HCT116 (cell line): ENCODE data around the gene SDK1. TPM values are rescaled to one million over a fixed set of nuclear protein-coding genes. Genes with fewer than 3 reads are reported as not detected.

Experiments used
- ATAC-seq: fragments of 200-7000 bp; cut with Tn5 transposase; 2 replicates; pipeline ENCODE4 v1.9.1; 2020; ENCODE audit warnings: mild to moderate bottlenecking, moderate library complexity
- BruUV-seq: library from RNA; stranded (reverse); fragments of 400-500 nt; replicated peaks from 2 replicates; lab custom pipeline; 2021; lab: Mats Ljungman, UMichigan
- CTCF ChIA-PET: fragments of 300-600 bp; sonication (Branson Sonifier 250); formaldehyde crosslinking; loops from one replicate; lab custom pipeline; 2021; ENCODE audit warnings: antibody characterized with exemption; lab: Charles Lee
- POLR2A ChIA-PET: fragments of 300-600, 350-600 bp; sonication (Branson Sonifier 250); formaldehyde crosslinking; loops from one replicate; lab custom pipeline; 2021; ENCODE audit warnings: antibody characterized with exemption; lab: Charles Lee
- RAD21 ChIA-PET, 2 experiments: fragments of 300-600 bp; sonication (Branson Sonifier 250); formaldehyde crosslinking; loops; one replicate each; lab custom pipeline; 2023; ENCODE audit warnings: low total read pairs in 2 of 2; ENCODE audit not compliant: uncharacterized antibody in 2 of 2, unreplicated experiment in 2 of 2, low non-redundant PET in 1 of 2; lab: Charles Lee
- DNase-seq: peaks from one replicate; pipeline ENCODE4 v3.0.0-alpha.2; 2010; ENCODE audit warnings: low read depth, low spot score
- H2AFZ ChIP-seq: fragments of 200-600 bp; shearing (Covaris generic), sonication (generic); 2 replicates; pipeline ENCODE4 v1.6.1; 2017; ENCODE audit warnings: low read depth, mixed run types, mixed read lengths, antibody characterized with exemption, low read length; ENCODE audit not compliant: poor library complexity, severe bottlenecking
- H3K27ac ChIP-seq: 2 replicates; pipeline ENCODE4 v1.5.1; 2012; ENCODE audit warnings: low read depth, low read length
- H3K27me3 ChIP-seq: fragments of 200-600 bp; sonication (generic); 2 replicates; pipeline ENCODE4 v1.6.1; 2016; ENCODE audit warnings: mixed run types, low read length, mixed read lengths; ENCODE audit not compliant: insufficient read depth
- H3K36me3 ChIP-seq, 2 experiments: fragments of 200-500 bp in 1 of 2; fragments of 200-600 bp in 1 of 2; sonication (Bioruptor generic) in 1 of 2; sonication (generic) in 1 of 2; 2 replicates each; pipeline versions ENCODE4 v1.5.1 to v1.6.1; 2014 to 2016; ENCODE audit warnings: low read length in 2 of 2, inconsistent platforms in 1 of 2, mixed read lengths in 1 of 2, mixed run types in 1 of 2; ENCODE audit not compliant: insufficient read depth in 2 of 2, control insufficient read depth in 1 of 2
- H3K4me1 ChIP-seq, 2 experiments: fragments of 200-600 bp in 1 of 2; sonication (generic) in 1 of 2; 2 replicates each; pipeline versions ENCODE4 v1.5.1 to v1.6.1; 2012 to 2017; ENCODE audit warnings: low read length in 2 of 2, inconsistent platforms in 1 of 2, mild to moderate bottlenecking in 1 of 2, mixed read lengths in 1 of 2, mixed run types in 1 of 2, moderate library complexity in 1 of 2; ENCODE audit not compliant: insufficient read depth in 2 of 2, control insufficient read depth in 1 of 2
- H3K4me2 ChIP-seq: fragments of 200-600 bp; sonication (generic); 2 replicates; pipeline ENCODE4 v1.6.1; 2017; ENCODE audit warnings: mixed run types, low read length, mixed read lengths
- H3K4me3 ChIP-seq, 2 experiments: fragments of 200-600 bp in 1 of 2; sonication (generic) in 1 of 2; replicated peaks in 1 of 2; 2 replicates each; pipeline ENCODE4 v1.5.1; 2011 to 2016; ENCODE audit warnings: low read length in 2 of 2, control low read depth in 1 of 2, low read depth in 1 of 2, mild to moderate bottlenecking in 1 of 2, mixed read lengths in 1 of 2, mixed run types in 1 of 2
- H3K79me2 ChIP-seq: fragments of 200-600 bp; sonication (generic); 2 replicates; pipeline ENCODE4 v1.6.1; 2017; ENCODE audit warnings: mild to moderate bottlenecking, mixed run types, low read length, moderate library complexity, mixed read lengths; ENCODE audit not compliant: insufficient read depth
- H3K9ac ChIP-seq: fragments of 200-600 bp; sonication (generic); 2 replicates; pipeline ENCODE4 v1.6.1; 2016; ENCODE audit warnings: low read length, mixed read lengths
- H3K9me2 ChIP-seq: fragments of 200-600 bp; sonication (generic), shearing (Covaris generic); 2 replicates; pipeline ENCODE4 v1.6.1; 2017; ENCODE audit warnings: mixed run types, mild to moderate bottlenecking, moderate library complexity; ENCODE audit not compliant: insufficient read depth
- H3K9me3 ChIP-seq, 2 experiments: fragments of 200-500 bp in 1 of 2; fragments of 200-600 bp in 1 of 2; sonication (Bioruptor generic) in 1 of 2; sonication (generic) in 1 of 2; 2 replicates each; pipeline ENCODE4 v1.6.1; 2014 to 2017; ENCODE audit warnings: low read length in 2 of 2, mixed read lengths in 2 of 2, inconsistent platforms in 1 of 2, low read depth in 1 of 2, mild to moderate bottlenecking in 1 of 2, mixed run types in 1 of 2, moderate library complexity in 1 of 2; ENCODE audit not compliant: control insufficient read depth in 1 of 2, insufficient read depth in 1 of 2
- H4K20me1 ChIP-seq: fragments of 200-600 bp; sonication (generic), shearing (Covaris generic); 2 replicates; pipeline ENCODE4 v1.6.1; 2017; ENCODE audit warnings: mixed run types, mild to moderate bottlenecking, moderate library complexity; ENCODE audit not compliant: insufficient read depth
- CTCF ChIP-seq, 3 experiments: fragments of 200-600 bp in 1 of 3; sonication (generic) in 1 of 3; IDR thresholded peaks in 2 of 3; conservative IDR thresholded peaks in 1 of 3; 2 replicates each; pipeline ENCODE4 v1.5.1; 2012 to 2017; ENCODE audit warnings: low read depth in 2 of 3, low read length in 2 of 3, antibody characterized with exemption in 1 of 3, borderline replicate concordance in 1 of 3, control low read depth in 1 of 3, mild to moderate bottlenecking in 1 of 3, mixed read lengths in 1 of 3, mixed run types in 1 of 3, moderate library complexity in 1 of 3; ENCODE audit not compliant: insufficient read depth in 1 of 3
- ELF1 ChIP-seq: IDR thresholded peaks from 2 replicates; pipeline ENCODE4 v1.6.1; 2012; ENCODE audit warnings: low read depth, borderline replicate concordance
- EZH2 ChIP-seq: fragments of 200-600 bp; sonication (generic); IDR thresholded peaks from 2 replicates; pipeline ENCODE4 v1.6.1; 2017; ENCODE audit warnings: antibody characterized with exemption, mixed run types
- MAX ChIP-seq: IDR thresholded peaks from 2 replicates; pipeline ENCODE4 v1.6.1; 2012
- POLR2A ChIP-seq: IDR thresholded peaks from 2 replicates; pipeline ENCODE4 v1.7.0; 2011; ENCODE audit warnings: borderline replicate concordance; ENCODE audit not compliant: insufficient read depth, insufficient read length; ENCODE audit errors: extremely low read depth
- POLR2AphosphoS5 ChIP-seq: IDR thresholded peaks from 2 replicates; pipeline ENCODE4 v1.6.1; 2011; ENCODE audit warnings: mild to moderate bottlenecking, low read depth, low read length, moderate library complexity
- RAD21 ChIP-seq: IDR thresholded peaks from 2 replicates; pipeline ENCODE4 v1.6.1; 2012; ENCODE audit warnings: low read depth, mild to moderate bottlenecking
- SIN3A ChIP-seq: IDR thresholded peaks from 2 replicates; pipeline ENCODE4 v1.6.1; 2012; ENCODE audit warnings: low read depth
- SP1 ChIP-seq: IDR thresholded peaks from 2 replicates; pipeline ENCODE4 v1.6.1; 2012; ENCODE audit warnings: low read depth
- TCF7L2 ChIP-seq: IDR thresholded peaks from 2 replicates; pipeline ENCODE4 v1.7.0; 2011; ENCODE audit warnings: borderline replicate concordance, inconsistent platforms; ENCODE audit not compliant: insufficient read depth, insufficient read length; ENCODE audit errors: extremely low read depth
- ZFX ChIP-seq: fragments of 450-650 bp; IDR thresholded peaks from 2 replicates; pipeline ENCODE4 v1.6.1; 2017
- intact Hi-C: fragments of 100-400 bp; cut with micrococcal nuclease; formaldehyde crosslinking; loops from 2 replicates; pipeline ENCODE4 v1.10.0; 2022
- total RNA-seq: library from RNA; stranded (reverse); gene quantifications from one replicate; pipeline ENCODE4 v1.2.1, GENCODE V29; 2021; ENCODE audit not compliant: unreplicated experiment
- TF ChIP-seq, protein P1 (sequence below): IDR thresholded peaks from 2 replicates; pipeline ENCODE4 v1.6.1; 2011; ENCODE audit warnings: mild to moderate bottlenecking, low read length, moderate library complexity; ENCODE audit not compliant: insufficient replicate concordance; ENCODE audit errors: extremely low read depth
- TF ChIP-seq, protein P2 (sequence below): IDR thresholded peaks from 2 replicates; pipeline ENCODE4 v1.6.1; 2012

The SDK1 gene
- total RNA-seq, 1 experiment from 2014 or later, result 0.05 TPM

GRCh38 chr7:3399858-3400257 is 98.8 kb downstream of the SDK1 start:
- TF ChIP-seq RAD21 (peak; percentile 51), ELF1 (no peak), SP1 (no peak), SIN3A (no peak), CTCF (IDR thresholded peaks at IDR 0.05 in 2 of 3, conservative IDR thresholded peaks at IDR 0.05 in 1 of 3; ENCODE audit: borderline replicate concordance in 1 of 3, insufficient read depth in 1 of 3, low read depth in 2 of 3, low read length in 2 of 3) (peak; percentile 56 to 94 (median 59))
- RAD21 ChIA-PET, result interaction anchor here (0.5 to 0.7 kb wide), 3 partner anchors 99 to 859 kb away, joined by 3 to 8 read pairs (median 4); partner anchors contain the start of gene SDK1 (in 1 of the 2)
- Histone ChIP-seq H3K9me3 (no peaks in the 10 kb centered on the region; a peak in 1 of 4 replicates), H3K27ac (no peak overlapping the region), H3K4me1 (no peaks in the 10 kb centered on the region), H4K20me1 (no peaks in the 10 kb centered on the region), H2AFZ (no peak overlapping the region), H3K79me2 (no peaks in the 10 kb centered on the region), H3K9ac (no peak overlapping the region), H3K36me3 (no peaks in the 10 kb centered on the region), H3K4me2 (no peak overlapping the region), H3K9me2 (no peaks in the 10 kb centered on the region), H3K27me3 (peaks cover 8% of the 10 kb centered on the region; the same call in 1 of the 2 replicates), H3K4me3 (no peak overlapping the region)
- intact Hi-C loops, result loop anchor here (1.0 to 5.0 kb wide), 2 partner anchors 513 to 533 kb away; no protein-coding TSS in a partner anchor
- peak; percentile 99 for ATAC-seq
- no TSS peak for BruUV-seq
- CTCF ChIA-PET, result interaction anchor here (0.6 to 1.2 kb wide), 10 partner anchors 8 to 513 kb away, joined by 3 to 13 read pairs (median 4); no protein-coding TSS in a partner anchor
- POLR2A ChIA-PET, result no interaction called here
- peak; percentile 49 for DNase-seq

- Histone ChIP-seq H3K4me2 (no peak overlapping the region), H3K27me3 (peaks cover 41% of the 10 kb centered on the region), H3K4me3 (no peak overlapping the region), H4K20me1 (no peaks in the 10 kb centered on the region), H3K27ac (no peak overlapping the region), H3K79me2 (no peaks in the 10 kb centered on the region), H3K9ac (no peak overlapping the region), H3K9me2 (no peaks in the 10 kb centered on the region), H3K4me1 (no peaks in the 10 kb centered on the region), H3K36me3 (no peaks in the 10 kb centered on the region), H2AFZ (no peak overlapping the region), H3K9me3 (no peaks in the 10 kb centered on the region)
- no peak for DNase-seq
- no TSS peak for BruUV-seq
- no peak for ATAC-seq
- ChIA-PET CTCF (no interaction called here), POLR2A (no interaction called here), RAD21 (no interaction called here)
- intact Hi-C loops, result loop anchor here (5.0 kb wide), 1 partner anchor 537 kb away; no protein-coding TSS in a partner anchor
- TF ChIP-seq, protein P1, sequence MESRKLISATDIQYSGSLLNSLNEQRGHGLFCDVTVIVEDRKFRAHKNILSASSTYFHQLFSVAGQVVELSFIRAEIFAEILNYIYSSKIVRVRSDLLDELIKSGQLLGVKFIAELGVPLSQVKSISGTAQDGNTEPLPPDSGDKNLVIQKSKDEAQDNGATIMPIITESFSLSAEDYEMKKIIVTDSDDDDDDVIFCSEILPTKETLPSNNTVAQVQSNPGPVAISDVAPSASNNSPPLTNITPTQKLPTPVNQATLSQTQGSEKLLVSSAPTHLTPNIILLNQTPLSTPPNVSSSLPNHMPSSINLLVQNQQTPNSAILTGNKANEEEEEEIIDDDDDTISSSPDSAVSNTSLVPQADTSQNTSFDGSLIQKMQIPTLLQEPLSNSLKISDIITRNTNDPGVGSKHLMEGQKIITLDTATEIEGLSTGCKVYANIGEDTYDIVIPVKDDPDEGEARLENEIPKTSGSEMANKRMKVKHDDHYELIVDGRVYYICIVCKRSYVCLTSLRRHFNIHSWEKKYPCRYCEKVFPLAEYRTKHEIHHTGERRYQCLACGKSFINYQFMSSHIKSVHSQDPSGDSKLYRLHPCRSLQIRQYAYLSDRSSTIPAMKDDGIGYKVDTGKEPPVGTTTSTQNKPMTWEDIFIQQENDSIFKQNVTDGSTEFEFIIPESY, result no peak
- no peak for TF ChIP-seq RAD21
- no peak for TF ChIP-seq TCF7L2
- TF ChIP-seq POLR2A, result no peak
- TF ChIP-seq MAX, result no peak
- TF ChIP-seq ZFX, result no peak
- no peak for TF ChIP-seq EZH2
- TF ChIP-seq POLR2AphosphoS5, result no peak
- TF ChIP-seq, protein P2, sequence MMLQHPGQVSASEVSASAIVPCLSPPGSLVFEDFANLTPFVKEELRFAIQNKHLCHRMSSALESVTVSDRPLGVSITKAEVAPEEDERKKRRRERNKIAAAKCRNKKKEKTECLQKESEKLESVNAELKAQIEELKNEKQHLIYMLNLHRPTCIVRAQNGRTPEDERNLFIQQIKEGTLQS, result no peak
These were observed 103.4 kb downstream of the SDK1 start for GRCh38 chr7:3404501-3404900.
